ENCODE measurements around the gene NDUFAF8.

- TF ChIP-seq TAF1 (IDR thresholded peaks at IDR 0.05; ENCODE audit: borderline replicate concordance, insufficient read depth, low read length) (no peak), POLR2AphosphoS5 (IDR thresholded peaks at IDR 0.05; ENCODE audit: low read depth, low read length) (no peak), REST (IDR thresholded peaks at IDR 0.05; ENCODE audit: insufficient read depth in 1 of 2, low read depth in 2 of 2, low read length in 2 of 2) (no peak), SIN3A (IDR thresholded peaks at IDR 0.05; ENCODE audit: borderline replicate concordance, insufficient read depth, low read length) (no peak)
Observed at GRCh38 chr17:81234506-81234855, 4.6 kb upstream of the NDUFAF8 start.
